Fibroblast of skin of back (primary cell): Measurements from ENCODE around the gene CTPS2.

ENCODE experiments used
- DNase-seq: peaks from one replicate; pipeline ENCODE4 v3.0.0-alpha.2; 2013

The CTPS2 gene

GRCh38 chrX:16547644-16548043 is 164.8 kb downstream of the CTPS2 start:
- DNase-seq, result no peak

GRCh38 chrX:16544969-16545368 is 167.5 kb downstream of the CTPS2 start:
- DNase-seq, result no peak
